Measurements from ENCODE around the gene LTBP1.

Gene LTBP1

DNA sequence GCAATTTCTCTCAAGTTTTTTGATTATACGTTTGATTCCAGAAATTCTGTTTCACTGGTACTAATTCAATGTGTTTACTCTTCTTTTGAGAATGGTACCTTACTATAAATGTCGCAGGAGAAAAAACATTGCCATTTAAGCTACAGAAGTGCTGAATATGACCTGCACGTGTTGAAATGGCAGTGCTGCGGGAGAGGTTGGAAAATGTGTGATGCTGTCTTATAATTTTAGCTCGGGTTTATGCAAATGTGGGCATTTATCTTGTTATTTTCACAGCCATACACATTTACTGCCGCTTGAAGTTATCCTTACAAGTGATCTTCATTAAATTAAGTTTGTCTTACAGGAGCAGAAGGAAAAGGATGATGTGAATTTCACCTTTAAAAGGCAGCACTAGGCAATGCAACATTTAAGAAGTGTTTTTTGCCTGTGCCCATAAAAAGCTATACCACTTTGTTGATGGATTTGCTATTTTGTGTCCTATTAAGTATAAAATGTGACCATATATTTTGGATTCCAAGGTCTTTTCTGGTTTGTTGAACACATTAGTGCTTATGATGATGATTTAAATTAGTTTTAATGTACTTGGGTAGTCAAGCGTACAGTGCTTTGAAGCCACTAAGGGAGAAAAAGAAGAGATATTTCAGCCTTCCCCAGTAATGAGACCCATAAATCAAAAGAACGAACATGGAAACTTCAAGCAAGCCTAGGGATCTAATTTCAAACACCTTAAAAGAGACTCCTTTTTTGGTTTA is 112.1 kb downstream of the LTBP1 start:
- H3K4me1 ChIP-seq (ENCODE audit: control insufficient read depth, insufficient read depth, low read length): peaks cover 2% of the 10 kb centered on the region
- no peak overlapping the region for H3K4me3 ChIP-seq (ENCODE audit: low read depth, low read length)
- H3K9ac ChIP-seq (ENCODE audit: low read depth, low read length): no peak overlapping the region
- no peaks in the 10 kb centered on the region for H3K27me3 ChIP-seq (ENCODE audit: control insufficient read depth, insufficient read depth, low read length)
- no peaks in the 10 kb centered on the region for H3K36me3 ChIP-seq (ENCODE audit: control insufficient read depth, insufficient read depth, low read length)
- H3K9me3 ChIP-seq (ENCODE audit: control insufficient read depth, insufficient read depth, low read length): no peaks in the 10 kb centered on the region

DNA sequence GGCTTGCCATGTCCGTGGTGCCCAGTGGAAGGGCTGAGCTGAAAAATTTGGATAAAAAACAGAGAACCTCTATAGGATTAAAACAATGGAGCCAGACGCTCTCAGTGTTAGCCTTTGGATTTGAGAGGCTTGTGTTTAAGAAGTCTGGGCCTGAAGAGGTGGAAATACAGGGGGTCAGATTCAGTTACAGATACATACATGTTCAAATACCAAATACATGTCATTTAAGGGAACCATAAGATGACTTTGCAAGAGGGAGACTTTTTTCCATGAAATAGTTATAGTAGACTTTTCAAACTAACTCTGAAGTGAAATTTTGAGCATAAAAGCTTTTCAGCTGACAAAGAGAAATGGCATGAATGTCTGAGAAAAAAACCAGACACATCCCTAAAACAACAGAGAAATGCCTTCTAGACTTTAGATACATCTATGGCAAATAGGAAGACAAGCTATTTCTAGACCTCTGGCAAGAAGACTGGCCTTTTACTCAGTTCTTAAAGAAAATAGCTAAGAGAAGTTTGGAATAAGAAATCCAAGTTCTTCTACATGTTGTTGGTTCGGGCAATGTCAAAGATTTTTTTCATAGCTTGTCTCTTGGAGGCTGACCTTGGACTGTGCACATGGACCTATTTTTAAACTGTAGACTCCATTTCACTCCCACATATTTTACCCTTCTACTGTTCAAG is 112.9 kb downstream of the LTBP1 start:
- Histone ChIP-seq H3K9me3 (ENCODE audit: control insufficient read depth, insufficient read depth, low read length) (no peaks in the 10 kb centered on the region), H3K36me3 (ENCODE audit: control insufficient read depth, insufficient read depth, low read length) (no peaks in the 10 kb centered on the region), H3K4me1 (ENCODE audit: control insufficient read depth, insufficient read depth, low read length) (peaks cover 2% of the 10 kb centered on the region), H3K27me3 (ENCODE audit: control insufficient read depth, insufficient read depth, low read length) (no peaks in the 10 kb centered on the region), H3K4me3 (ENCODE audit: low read depth, low read length) (no peak overlapping the region), H3K9ac (ENCODE audit: low read depth, low read length) (no peak overlapping the region)

DNA sequence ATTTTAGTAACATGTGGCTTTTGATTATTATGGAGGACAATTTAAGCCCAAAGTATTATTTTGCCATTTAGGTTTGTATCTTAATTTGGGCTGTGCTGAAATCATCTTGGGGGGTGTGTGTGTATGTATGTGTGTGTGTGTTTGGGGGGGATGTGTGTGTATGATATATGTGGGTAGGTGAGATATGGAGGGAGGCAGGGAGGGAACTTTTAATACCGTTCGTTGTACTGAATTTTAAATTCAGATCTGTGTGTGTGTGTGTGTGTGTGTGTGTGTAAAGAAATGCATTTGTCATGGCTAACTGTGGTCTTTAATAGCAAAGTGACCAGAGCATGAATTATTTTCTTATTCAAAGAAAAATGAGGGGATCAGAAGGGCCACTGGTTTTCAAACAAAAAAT is 113.7 kb downstream of the LTBP1 start:
- Histone ChIP-seq H3K4me1 (ENCODE audit: control insufficient read depth, insufficient read depth, low read length) (peaks cover 2% of the 10 kb centered on the region), H3K9me3 (ENCODE audit: control insufficient read depth, insufficient read depth, low read length) (no peaks in the 10 kb centered on the region), H3K36me3 (ENCODE audit: control insufficient read depth, insufficient read depth, low read length) (no peaks in the 10 kb centered on the region), H3K4me3 (ENCODE audit: low read depth, low read length) (no peak overlapping the region), H3K27me3 (ENCODE audit: control insufficient read depth, insufficient read depth, low read length) (no peaks in the 10 kb centered on the region), H3K9ac (ENCODE audit: low read depth, low read length) (no peak overlapping the region)

DNA sequence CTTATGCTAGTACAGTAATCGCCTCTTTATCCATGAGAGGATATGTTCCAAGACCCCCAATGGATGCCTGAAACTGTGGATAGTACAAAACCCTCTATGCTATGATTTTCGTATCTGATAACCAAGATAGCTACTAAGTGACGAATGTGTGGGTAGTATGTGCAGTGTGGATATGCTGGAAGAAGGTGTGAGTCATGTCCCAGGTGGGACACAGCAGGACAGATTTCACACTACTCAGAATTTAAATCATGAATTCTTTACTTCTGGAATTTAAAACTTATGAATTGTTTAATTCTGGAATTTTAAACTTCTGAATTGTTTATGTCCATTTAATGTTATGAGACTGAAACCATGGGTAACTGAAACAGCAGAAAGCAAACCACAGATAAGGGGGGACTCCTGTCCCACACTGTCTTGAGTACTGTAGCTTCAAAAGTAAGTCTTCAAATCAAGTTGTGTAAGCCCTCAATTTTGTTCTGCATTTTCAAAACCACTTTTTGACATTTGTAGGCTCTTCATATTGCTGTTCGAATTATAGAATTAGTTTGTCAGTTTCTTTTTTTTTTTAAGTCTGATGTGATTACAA is 116.0 kb downstream of the LTBP1 start:
- H3K9me3 ChIP-seq (ENCODE audit: control insufficient read depth, insufficient read depth, low read length): no peaks in the 10 kb centered on the region
- H3K9ac ChIP-seq (ENCODE audit: low read depth, low read length): no peak overlapping the region
- no peaks in the 10 kb centered on the region for H3K4me1 ChIP-seq (ENCODE audit: control insufficient read depth, insufficient read depth, low read length)
- H3K4me3 ChIP-seq (ENCODE audit: low read depth, low read length): no peak overlapping the region
- H3K27me3 ChIP-seq (ENCODE audit: control insufficient read depth, insufficient read depth, low read length): no peaks in the 10 kb centered on the region
- no peaks in the 10 kb centered on the region for H3K36me3 ChIP-seq (ENCODE audit: control insufficient read depth, insufficient read depth, low read length)

DNA sequence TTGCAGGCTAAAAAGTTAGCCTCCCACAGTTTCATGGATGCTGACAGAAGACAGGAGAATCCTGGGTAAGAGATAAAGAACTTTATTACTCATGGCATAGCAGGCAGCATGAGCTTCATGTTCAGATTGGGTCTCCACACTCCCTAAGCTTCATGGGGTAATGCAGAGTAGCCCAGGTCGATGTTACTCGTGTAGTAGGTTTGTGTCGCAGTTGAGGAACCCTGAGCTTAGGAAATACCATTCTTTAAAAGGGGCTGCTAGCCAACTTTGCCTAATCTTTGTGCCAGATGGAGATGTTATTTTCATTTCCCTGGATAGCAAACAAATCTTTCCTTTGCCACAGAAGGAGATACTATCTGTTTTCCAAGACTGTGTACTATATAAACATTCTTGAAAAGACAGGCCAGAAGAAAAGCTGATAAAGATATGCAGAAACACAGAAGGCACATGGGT is 117.6 kb downstream of the LTBP1 start:
- no peaks in the 10 kb centered on the region for H3K36me3 ChIP-seq (ENCODE audit: control insufficient read depth, insufficient read depth, low read length)
- no peak overlapping the region for H3K9ac ChIP-seq (ENCODE audit: low read depth, low read length)
- H3K4me3 ChIP-seq (ENCODE audit: low read depth, low read length): no peak overlapping the region
- H3K4me1 ChIP-seq (ENCODE audit: control insufficient read depth, insufficient read depth, low read length): no peaks in the 10 kb centered on the region
- H3K27me3 ChIP-seq (ENCODE audit: control insufficient read depth, insufficient read depth, low read length): no peaks in the 10 kb centered on the region
- no peaks in the 10 kb centered on the region for H3K9me3 ChIP-seq (ENCODE audit: control insufficient read depth, insufficient read depth, low read length)

DNA sequence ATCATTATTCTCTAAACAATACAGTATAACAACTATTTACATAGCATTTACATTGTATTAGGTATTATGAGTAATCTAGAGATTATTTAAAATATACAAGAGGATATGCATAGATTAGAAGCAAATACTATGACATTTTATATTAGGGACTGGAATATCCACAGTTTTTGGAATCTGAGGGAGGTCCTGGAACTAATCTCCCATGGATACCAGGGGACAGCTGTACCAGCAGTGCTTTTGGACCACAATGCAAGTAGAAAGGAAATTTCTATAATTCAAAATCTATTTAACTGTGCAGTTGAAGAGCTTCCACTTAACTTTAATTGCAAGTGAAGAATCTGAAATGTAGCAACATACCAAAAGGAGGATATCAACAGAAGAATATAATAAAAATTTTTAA is 120.8 kb downstream of the LTBP1 start:
- Histone ChIP-seq H3K27me3 (ENCODE audit: control insufficient read depth, insufficient read depth, low read length) (no peaks in the 10 kb centered on the region), H3K9ac (ENCODE audit: low read depth, low read length) (no peak overlapping the region), H3K4me1 (ENCODE audit: control insufficient read depth, insufficient read depth, low read length) (no peaks in the 10 kb centered on the region), H3K9me3 (ENCODE audit: control insufficient read depth, insufficient read depth, low read length) (no peaks in the 10 kb centered on the region), H3K4me3 (ENCODE audit: low read depth, low read length) (no peak overlapping the region), H3K36me3 (ENCODE audit: control insufficient read depth, insufficient read depth, low read length) (no peaks in the 10 kb centered on the region)

DNA sequence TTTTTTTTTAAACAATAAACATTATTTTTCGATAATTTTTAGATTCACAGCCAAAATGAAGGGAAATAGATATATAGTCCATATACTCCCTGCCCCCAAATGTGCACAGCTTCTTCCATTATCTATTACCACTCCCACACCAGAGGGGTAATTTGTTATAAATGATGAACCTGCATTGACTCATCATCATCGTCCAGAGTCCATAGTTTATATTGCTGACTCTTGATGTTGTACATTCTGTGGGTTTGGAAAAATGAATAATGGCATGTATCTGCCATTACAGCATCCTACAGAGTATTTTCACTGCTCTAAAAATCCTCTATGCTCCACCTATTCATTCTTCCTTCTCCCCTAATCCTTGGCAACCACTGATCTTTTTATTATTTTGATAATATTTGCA is 121.5 kb downstream of the LTBP1 start:
- Histone ChIP-seq H3K9ac (ENCODE audit: low read depth, low read length) (no peak overlapping the region), H3K9me3 (ENCODE audit: control insufficient read depth, insufficient read depth, low read length) (no peaks in the 10 kb centered on the region), H3K4me1 (ENCODE audit: control insufficient read depth, insufficient read depth, low read length) (no peaks in the 10 kb centered on the region), H3K4me3 (ENCODE audit: low read depth, low read length) (no peak overlapping the region), H3K36me3 (ENCODE audit: control insufficient read depth, insufficient read depth, low read length) (no peaks in the 10 kb centered on the region), H3K27me3 (ENCODE audit: control insufficient read depth, insufficient read depth, low read length) (no peaks in the 10 kb centered on the region)

DNA sequence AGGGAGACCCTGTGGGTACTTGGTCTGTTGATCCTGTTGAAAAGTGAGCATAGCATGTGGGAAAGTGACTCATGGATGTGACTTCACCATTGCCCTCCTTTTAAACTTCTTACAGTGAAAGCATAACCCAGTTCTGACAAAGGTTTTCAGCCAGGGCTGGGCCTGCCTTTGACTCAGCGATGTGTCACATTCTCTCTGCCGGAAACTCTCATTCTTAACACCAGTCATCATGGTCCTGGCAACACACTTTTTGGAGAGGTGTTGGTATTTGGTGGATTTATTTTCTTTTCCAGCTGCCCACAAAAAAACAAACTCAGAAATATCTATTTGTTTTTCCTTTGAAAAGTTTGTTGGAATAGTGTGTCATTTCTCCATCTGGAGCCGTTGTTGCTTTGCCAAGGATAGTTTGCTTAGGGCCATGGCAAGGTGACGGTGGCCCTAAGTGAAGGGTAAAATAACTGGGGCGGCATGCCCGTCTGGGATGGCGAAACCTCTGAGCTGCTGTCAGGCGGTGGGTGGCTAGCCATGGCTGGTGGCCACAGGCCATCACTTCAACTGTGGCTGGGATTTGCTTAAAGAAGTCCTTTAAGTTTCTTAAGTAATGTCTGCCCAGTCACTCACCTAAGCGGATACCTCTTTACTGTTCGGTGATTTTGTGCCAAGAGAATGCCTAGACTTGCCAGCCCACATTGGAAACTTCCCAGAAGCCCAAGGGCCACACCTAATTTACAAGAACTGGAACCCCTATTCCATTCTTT is 123.3 kb downstream of the LTBP1 start:
- H3K27me3 ChIP-seq (ENCODE audit: control insufficient read depth, insufficient read depth, low read length): no peaks in the 10 kb centered on the region
- no peaks in the 10 kb centered on the region for H3K36me3 ChIP-seq (ENCODE audit: control insufficient read depth, insufficient read depth, low read length)
- no peak overlapping the region for H3K9ac ChIP-seq (ENCODE audit: low read depth, low read length)
- no peaks in the 10 kb centered on the region for H3K4me1 ChIP-seq (ENCODE audit: control insufficient read depth, insufficient read depth, low read length)
- no peak overlapping the region for H3K4me3 ChIP-seq (ENCODE audit: low read depth, low read length)
- no peaks in the 10 kb centered on the region for H3K9me3 ChIP-seq (ENCODE audit: control insufficient read depth, insufficient read depth, low read length)

DNA sequence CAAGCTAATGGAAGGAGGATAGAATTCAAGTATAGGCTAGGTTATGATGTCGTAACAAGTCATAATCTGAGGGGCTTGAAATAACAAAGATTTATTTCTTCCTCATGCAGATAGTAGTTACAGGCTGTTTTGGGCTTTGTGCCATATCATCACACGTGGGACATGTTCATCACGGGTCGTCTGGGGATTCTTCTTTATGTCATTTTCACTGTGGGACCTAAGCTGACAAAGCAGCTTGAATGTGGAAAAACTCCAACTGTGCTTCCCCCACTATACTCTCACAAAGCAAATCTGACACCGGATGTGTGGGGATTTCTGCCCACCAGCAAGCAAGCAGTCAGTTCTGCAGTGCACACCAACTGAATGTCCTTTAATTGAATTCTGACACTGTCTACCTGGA is 124.8 kb downstream of the LTBP1 start:
- no peaks in the 10 kb centered on the region for H3K27me3 ChIP-seq (ENCODE audit: control insufficient read depth, insufficient read depth, low read length)
- H3K4me1 ChIP-seq (ENCODE audit: control insufficient read depth, insufficient read depth, low read length): no peaks in the 10 kb centered on the region
- no peak overlapping the region for H3K4me3 ChIP-seq (ENCODE audit: low read depth, low read length)
- H3K9ac ChIP-seq (ENCODE audit: low read depth, low read length): no peak overlapping the region
- no peaks in the 10 kb centered on the region for H3K9me3 ChIP-seq (ENCODE audit: control insufficient read depth, insufficient read depth, low read length)
- no peaks in the 10 kb centered on the region for H3K36me3 ChIP-seq (ENCODE audit: control insufficient read depth, insufficient read depth, low read length)

DNA sequence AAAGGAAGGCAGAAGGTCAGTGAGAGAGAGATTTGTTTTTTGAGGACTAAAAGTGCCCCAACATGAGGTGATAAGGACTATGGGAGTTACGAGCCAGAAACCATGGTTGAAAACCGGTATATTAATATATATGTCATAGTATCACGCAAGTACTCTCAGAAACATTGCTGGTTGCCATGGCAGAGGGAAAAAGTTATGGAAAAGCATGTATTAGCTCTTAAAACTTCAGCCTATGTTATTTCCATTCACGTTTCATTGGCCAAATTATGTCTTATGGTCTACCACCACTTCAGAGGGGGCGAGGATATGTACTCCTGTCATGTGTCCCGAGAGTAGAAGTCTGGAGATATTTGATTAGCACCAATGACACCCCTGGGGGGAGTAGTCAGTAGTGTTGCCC is 125.9 kb downstream of the LTBP1 start:
- Histone ChIP-seq H3K27me3 (ENCODE audit: control insufficient read depth, insufficient read depth, low read length) (no peaks in the 10 kb centered on the region), H3K4me1 (ENCODE audit: control insufficient read depth, insufficient read depth, low read length) (no peaks in the 10 kb centered on the region), H3K4me3 (ENCODE audit: low read depth, low read length) (no peak overlapping the region)

DNA sequence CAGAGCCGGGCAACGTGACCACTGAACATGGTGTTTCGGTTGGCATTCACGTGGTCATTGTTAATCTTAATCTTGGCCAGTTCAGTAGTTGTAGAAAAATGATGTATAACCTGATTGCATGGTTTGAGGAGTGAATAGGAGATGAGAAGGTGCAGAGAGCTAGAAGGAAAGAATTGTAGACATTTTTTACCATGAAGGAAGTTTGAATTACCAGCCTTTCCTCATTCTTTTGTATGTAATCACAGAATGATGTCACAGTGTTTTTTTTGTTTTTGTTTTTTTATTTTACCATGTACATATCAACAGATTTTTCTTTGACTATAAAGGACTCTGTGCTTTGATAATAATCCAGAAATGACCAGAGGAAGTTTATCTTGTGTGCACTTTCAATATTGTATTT is 126.3 kb downstream of the LTBP1 start:
- Histone ChIP-seq H3K27me3 (ENCODE audit: control insufficient read depth, insufficient read depth, low read length) (no peaks in the 10 kb centered on the region), H3K4me3 (ENCODE audit: low read depth, low read length) (no peak overlapping the region), H3K4me1 (ENCODE audit: control insufficient read depth, insufficient read depth, low read length) (no peaks in the 10 kb centered on the region), H3K9ac (ENCODE audit: low read depth, low read length) (no peak overlapping the region), H3K9me3 (ENCODE audit: control insufficient read depth, insufficient read depth, low read length) (no peaks in the 10 kb centered on the region), H3K36me3 (ENCODE audit: control insufficient read depth, insufficient read depth, low read length) (no peaks in the 10 kb centered on the region)

More for the DNA sequence above, 125.9 kb downstream of the LTBP1 start:
- H3K9ac ChIP-seq (ENCODE audit: low read depth, low read length): no peak overlapping the region
- H3K36me3 ChIP-seq (ENCODE audit: control insufficient read depth, insufficient read depth, low read length): no peaks in the 10 kb centered on the region
- H3K9me3 ChIP-seq (ENCODE audit: control insufficient read depth, insufficient read depth, low read length): no peaks in the 10 kb centered on the region

All from iPS-15b (cell line).